ENCODE results near the gene GTF3C5.
"Not testable (repeated sequence)": the region's sequence is repeated elsewhere in the genome, so short reads cannot be mapped to it uniquely, and the experiment has no call there.

GTF3C5 gene

DNA sequence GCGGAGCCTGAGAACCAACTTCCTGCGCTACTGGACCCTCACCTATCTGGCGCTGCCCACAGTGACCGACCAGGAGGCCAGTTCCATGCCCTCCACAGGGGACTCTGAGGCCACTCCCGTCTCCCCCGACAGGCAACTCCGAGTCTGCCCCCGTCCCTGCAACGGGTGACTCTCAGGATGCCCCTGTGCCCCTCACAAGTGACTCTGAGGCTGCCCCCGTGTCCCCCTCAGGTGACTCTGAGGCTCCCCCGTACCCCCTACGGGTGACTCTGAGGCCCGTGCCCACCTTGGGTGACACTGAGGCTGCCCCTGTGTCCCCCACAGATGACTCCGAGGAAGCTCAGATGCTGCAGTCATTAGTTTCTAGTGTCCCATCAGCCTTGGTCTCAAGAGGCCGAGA is 56.1 kb downstream of the GTF3C5 start:
- no peak for DNase-seq (ENCODE audit: extremely low read depth in 1 of 2, low read depth in 1 of 2)

DNA sequence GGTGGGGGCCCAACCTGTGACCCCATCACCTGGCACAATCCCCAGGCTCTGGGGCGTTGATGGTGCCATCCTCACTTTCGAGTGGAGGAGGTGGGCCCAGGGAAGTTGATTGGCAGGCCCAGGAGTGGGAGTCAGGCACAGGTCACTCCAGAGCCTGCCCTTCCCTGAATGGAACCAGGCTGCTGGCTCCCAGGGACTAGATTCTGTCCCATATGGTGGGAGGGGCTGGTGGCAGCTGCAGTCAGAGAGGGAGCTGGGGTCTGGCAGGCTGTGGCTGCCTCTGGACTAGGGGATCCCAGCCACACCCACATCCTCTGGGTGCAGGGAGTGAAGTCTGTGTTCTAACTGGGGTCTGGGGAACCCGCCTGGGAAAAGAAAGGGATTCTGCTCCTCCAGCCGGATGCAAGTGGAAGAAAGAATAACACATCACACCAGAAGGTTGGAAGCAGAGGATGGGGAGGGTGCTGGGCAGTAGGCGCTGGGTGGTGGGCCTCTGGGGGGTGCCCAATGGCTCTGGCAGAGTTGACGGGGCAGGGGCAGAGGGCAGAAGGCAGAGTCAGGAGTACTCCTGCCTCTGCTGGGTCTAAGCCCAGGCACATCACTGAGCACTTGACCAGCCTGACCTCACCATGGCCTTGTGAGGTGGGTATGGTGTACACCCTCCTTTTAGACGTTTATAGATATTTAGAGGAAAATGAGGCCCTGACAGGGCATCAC is 56.8 kb downstream of the GTF3C5 start:
- no peak for DNase-seq (ENCODE audit: extremely low read depth in 1 of 2, low read depth in 1 of 2)

DNA sequence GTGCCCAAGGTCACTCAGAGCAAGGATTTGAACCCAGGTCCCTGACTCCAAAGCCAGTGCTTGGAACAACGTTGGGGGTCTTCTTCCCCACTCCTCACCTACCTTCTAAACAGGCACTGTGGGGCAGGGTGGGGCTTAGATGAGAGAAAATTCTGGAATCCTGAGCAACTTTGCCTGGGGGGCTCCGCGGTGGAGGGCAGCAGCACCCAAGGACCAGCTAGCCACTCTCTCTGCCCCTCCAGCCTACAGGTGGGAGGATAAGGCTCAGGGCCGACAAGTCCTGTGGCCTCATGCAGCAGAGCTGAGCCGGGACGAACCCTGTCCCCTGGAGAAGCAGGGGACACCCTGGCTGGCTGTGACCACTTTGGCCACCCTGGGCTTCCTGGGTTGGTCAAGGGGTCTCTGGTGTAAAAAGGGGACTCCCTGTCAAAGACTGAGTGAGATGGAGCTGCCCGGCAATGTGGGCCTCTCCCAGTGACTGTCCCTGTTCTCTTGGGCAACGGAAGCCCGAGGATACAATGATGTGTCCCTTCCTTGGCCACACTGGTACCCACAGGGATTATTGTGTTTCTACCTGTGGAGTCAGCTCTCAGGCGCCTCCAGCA is 57.5 kb downstream of the GTF3C5 start:
- no peak for DNase-seq (ENCODE audit: extremely low read depth in 1 of 2, low read depth in 1 of 2)

DNA sequence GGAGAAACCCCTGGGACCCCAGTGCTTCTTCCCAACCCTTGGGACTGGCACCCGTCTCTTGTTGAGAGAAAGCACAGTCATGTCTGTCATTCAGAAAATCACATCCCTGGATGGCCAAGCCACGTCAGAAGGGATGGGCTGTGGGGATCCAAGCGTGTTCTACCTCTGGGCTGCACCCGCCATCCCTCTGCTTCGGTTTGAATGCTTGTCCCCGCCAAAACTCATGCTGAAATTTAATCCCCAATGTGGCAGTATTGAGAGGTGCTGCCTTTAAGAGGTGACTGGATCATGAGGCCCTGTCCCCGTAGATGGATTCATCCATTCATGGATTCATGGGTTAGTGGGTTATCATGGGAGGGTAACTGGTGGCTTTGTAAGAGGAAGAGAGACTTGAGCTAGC is 58.0 kb downstream of the GTF3C5 start:
- no peak for DNase-seq (ENCODE audit: extremely low read depth in 1 of 2, low read depth in 1 of 2)

DNA sequence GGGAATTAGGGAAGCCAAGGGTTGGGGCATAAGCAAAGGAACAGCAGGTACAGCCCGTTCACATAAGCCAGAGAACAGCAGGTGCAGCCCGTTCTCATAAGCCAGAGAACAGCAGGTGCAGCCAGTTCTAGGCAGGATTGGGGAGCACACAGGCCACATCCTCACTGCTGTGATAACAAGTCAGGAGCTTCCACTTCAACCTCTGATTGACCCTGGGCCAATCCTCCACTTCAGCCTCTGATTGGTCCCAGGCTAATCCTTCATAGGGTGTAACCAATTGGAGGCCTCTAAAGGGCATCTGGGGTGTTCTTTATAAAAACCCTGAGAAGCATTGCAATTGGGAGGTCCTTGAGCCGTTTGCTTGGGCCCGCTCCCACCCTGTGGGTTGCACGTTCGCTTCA is 58.5 kb downstream of the GTF3C5 start:
- no peak for DNase-seq (ENCODE audit: extremely low read depth in 1 of 2, low read depth in 1 of 2)

DNA sequence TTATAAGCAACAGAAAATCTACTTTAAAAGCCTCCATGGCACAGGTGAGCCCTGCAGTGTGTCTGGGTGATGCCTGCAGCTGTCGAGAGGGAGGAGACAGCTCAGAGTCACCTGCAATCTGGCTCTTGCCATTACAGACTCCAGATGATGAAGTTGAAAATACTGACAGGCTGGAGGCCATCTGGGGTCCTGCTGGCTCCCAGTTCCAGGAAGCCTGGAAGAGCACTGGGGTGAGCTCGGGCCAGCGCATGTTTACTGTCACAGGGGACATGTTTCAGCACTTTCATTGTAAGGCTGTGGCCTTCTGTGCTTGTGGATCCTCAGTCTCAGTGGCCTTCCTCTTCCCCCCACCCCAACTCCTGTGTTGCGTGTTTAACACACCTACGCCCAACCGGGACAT is 59.4 kb downstream of the GTF3C5 start:
- DNase-seq (ENCODE audit: extremely low read depth in 1 of 2, low read depth in 1 of 2) = no peak

DNA sequence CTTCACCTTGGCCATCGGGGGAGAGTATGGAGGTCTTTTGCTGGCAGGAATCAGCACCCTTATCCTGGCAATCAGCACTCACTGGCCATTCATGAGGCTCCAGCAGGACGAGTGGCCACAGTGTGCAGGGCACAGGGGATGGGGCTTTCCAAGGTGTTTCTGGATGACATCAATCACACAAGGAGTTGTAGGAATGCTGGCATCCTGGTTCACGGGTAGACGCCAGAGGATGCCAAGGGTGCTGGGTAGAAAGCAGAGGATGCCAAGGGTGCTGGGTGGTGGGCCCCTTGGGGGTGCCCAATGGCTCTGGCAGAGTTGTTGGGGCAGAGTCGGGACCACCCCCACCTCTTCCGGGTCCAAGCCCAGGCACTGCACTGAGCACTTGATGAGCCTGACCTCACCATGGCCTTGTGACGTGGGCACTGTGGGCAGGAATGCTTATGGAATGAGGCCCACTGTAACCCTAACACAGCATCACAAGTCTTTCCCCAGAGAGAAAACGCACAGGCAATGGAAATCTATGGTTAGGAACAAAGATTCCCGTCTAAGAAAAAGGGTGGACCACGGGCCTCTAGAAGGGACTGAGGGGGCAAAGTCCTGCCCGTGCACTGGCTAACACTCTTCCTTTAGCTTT is 60.1 kb downstream of the GTF3C5 start:
- no peak for DNase-seq (ENCODE audit: extremely low read depth in 1 of 2, low read depth in 1 of 2)

DNA sequence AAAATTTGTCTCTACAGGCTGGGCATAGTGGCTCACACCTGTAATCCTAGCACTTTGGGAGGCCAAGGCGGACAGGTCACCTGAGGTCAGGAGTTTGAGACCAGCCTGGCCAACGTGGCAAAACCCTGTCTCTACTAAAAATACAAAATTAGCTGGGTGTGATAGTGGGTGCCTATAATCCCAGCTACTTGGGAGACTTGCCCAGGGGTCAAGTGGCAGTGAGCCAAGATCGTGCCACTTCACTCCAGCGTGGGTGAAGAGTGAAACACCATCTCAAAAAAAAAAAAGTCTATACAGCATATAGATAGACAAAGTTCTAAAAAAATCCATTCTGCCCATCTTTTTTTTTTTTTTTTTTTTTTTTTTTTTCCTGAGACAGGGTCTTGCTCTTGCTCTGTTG is 63.6 kb downstream of the GTF3C5 start:
- not testable (repeated sequence) for DNase-seq (ENCODE audit: extremely low read depth in 1 of 2, low read depth in 1 of 2)

DNA sequence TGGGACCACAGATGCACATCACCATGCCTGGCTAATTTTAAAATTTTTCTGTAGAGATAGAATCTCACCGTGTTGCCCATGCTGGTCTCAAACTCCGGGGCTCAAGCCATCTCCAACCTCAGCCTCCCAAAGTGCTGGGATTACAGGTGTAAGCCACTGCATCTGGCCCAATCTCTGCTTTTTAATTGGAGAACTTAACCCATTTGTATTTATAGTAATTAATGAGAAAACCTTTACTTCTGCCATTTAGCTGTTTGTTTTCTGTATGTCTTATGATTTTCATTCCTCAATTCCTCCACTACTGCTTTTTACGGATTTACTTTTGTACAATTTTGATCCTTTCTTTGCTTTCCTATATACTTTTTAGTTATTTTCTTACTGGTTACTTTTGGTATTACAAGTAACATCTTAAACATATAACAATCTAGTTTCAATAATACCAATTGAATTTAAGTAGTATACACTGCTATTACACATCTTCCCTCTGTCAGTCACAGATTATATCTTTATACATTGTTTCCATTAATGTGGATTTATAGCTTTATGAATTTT is 64.1 kb downstream of the GTF3C5 start:
- DNase-seq (ENCODE audit: extremely low read depth in 1 of 2, low read depth in 1 of 2) = no peak

DNA sequence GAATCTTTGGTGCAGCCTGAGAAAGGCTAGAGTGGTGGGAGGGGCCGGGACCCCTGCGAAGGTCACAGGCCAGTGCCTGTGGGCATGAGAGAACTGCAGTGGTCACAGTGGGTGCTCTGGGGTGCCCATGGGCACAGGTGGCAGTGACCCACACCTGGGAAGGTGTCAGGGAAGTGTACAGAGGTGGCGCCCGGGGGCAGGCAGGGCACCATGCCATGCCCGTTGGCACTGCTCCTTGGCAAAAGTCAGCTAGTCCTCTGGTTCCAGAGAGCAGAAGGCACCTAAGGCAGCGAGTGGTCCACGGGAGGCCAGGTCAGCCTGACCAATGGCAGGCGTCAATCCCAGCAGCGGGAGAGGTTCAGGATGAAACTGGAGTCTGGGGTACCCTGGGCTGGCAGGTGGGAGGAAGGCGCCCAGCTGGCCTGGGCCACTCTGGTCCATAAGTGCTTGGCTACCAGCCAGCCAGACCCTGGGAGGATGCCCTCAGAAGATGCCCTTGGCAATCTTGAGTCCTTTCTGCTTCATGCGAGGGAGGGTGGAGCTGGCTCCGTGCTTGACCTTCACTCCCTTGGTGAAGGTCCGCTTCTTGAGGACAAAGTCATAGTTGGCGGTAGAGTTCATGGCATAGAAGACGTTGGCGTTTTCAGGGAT is 67.4 kb downstream of the GTF3C5 start:
- DNase-seq (ENCODE audit: extremely low read depth in 1 of 2, low read depth in 1 of 2) = no peak

DNA sequence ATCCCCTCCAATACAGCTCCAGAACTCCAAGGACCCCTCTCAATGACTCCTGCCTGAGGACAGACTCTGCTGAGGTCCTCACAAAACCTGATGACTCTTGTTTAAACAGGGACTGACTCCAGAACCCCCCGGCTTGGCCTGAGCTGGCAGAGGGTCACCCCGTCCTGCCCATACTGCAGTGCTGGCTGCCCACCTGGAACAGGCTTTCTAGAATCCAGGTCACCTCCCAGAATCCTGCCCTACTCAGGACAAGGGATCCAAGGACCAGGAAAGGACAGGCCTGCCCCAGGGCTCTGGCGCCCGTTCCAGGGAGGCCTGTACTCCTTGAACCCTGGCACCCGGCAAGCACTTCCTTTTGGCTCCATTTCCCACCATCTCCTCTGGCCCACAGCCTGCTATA is 68.1 kb downstream of the GTF3C5 start:
- DNase-seq (ENCODE audit: extremely low read depth in 1 of 2, low read depth in 1 of 2) = no peak

DNA sequence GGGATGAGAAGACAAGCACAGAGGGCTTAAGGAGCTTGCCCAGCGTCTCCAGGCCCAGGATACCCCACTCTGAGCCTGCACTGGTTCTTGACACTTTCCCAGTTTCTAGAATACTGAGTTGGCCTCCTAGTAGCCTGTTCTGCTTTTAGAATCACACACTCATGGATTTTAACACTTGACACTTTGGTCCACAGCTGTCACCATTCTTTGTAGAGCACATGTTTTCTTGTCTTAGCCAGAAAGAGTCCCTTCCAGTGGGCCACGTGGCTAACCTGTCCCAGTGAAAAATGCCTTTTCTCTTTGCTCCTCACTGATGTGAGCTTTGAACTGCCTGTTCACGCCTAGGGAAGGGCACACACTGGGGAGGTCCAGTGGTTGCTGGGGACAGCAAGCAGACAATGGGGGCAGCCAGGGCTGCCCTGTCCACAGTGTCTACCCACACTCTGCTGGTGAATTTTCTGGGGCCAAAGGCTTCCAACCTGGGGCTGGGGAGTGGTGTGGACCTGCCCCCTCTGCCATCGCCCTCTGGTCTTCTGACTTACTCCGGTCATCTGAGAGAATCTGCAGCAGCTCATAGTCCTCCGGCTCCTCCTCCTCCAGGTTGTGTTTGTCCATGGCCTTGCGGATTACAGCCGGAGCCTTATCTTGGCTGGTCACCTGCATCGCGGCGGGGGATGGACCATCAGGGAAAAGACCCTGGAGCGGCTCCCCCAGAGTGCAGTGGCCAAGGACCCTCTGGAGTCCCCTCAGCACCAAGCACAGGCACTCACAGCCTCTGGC is 69.1 kb downstream of the GTF3C5 start:
- DNase-seq (ENCODE audit: extremely low read depth in 1 of 2, low read depth in 1 of 2) = no peak

DNA sequence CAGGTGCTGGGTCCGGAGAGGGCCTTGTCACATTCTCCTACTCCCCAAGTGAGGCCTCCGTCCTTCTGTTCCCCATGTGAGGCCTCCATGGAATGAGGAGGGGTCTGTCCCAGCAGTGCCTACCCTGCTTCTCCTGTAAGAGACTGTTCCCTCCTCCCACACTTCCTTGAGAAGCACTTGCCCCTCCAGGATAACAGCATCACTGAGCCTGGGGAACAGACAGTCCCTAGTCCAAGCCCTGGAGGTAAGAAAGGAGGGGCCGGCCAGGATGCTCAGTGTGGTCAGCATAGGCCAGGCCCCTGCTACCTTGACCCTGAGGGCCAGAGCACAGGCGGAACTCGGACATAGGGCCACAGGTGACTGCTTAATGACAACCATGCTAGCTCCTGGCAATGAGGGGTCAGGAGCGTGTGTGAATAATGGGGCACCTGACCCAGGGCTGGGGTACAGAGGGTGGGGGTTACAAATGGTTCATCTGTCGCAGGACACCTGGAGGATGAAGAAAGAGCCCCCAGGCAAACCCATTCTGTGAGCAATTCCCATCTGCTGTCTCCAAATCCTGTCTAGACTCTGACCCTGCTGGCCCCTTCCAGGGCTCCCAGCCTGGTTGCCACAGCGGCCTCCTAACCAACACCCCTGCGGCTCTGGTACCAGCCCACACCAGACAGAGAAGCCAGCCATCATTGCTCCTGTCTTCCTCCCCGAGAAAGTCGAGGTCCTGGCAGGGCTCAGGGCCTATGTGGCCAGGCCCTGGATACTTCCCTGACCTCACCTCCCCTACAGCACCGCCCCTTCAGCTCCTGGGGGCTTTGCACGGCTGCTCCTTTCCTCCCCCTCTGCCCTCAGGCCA is 69.9 kb downstream of the GTF3C5 start:
- no peak for DNase-seq (ENCODE audit: extremely low read depth in 1 of 2, low read depth in 1 of 2)

DNA sequence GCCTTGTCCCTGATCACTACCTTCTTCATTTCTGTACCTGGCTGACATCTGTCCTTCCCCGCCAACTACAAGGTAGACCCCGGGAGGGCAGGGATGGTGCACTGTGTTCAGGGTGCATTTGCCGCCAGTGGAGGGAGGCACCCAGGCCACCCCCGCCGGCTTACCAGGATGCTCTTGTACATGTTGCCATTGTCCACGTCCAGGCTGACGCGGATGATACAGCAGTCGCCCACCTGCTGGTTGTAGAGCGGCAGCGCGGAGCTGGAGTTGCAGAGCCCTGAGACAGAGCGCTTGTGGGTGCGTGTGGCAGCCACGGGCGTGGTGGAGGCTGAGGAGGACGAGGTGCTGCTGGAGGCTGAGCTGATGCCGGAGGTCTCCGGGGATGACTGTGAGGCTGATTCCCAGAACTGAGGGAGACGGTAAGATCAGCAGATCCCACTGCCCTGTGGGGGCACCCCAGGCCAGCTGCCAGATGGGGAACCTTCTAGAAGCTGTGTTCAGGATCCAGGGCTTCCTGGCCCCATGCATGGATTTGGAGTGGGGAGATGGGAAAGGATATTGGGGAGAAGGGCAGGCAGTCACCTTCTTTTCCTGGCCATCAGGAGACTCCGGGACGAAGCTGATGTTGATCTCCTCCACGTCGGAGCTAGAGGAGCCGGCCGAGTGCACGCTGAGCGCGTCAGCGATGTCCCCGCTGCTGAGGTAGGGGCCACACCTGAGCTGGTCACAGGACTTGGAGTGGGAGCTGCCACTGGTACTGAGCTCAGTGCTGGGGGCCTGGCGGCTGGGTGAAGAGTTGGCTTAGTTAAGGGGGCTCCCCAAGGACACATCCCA is 70.8 kb downstream of the GTF3C5 start:
- DNase-seq (ENCODE audit: extremely low read depth in 1 of 2, low read depth in 1 of 2) = no peak

DNA sequence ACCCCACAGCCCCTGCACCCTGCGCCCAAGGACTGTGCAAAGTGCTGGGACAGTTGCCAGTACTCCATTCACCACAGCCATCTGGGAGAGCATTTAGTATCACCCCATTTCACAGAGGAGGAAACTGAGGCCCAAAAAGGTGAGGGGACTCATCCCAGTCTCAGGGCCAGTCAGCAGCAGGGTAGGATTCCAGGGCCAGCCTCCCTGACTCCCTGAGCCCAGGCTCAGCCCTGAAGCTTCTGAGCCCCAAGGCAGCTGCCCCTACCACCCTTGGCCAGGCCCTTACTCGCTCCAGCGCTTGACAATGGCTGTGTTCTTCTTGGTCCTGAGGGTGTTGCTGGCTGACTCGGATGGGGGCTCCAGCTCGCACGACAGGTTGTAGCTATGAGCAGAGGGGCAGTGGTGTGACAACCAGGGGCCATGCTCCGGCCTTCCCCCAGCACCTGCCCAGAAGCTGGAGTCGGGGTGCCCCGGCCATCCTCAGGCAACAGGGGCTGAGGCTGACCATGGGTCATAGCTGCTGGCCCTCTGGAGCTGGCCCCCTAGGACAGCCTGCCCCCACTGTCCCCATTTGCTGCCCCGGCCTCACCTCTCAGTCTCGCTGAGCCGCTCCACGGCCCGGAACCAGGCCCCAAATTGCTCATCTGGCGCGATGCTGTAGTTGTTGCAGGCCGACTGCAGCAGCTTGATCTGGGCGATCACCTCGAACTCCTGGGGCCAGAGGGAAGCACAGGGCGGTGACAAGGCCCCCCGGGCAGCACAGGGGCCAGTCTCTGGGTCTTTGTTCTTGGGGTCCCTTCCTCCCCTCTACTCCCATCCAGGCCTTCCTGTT is 71.6 kb downstream of the GTF3C5 start:
- DNase-seq (ENCODE audit: extremely low read depth in 1 of 2, low read depth in 1 of 2) = no peak

DNA sequence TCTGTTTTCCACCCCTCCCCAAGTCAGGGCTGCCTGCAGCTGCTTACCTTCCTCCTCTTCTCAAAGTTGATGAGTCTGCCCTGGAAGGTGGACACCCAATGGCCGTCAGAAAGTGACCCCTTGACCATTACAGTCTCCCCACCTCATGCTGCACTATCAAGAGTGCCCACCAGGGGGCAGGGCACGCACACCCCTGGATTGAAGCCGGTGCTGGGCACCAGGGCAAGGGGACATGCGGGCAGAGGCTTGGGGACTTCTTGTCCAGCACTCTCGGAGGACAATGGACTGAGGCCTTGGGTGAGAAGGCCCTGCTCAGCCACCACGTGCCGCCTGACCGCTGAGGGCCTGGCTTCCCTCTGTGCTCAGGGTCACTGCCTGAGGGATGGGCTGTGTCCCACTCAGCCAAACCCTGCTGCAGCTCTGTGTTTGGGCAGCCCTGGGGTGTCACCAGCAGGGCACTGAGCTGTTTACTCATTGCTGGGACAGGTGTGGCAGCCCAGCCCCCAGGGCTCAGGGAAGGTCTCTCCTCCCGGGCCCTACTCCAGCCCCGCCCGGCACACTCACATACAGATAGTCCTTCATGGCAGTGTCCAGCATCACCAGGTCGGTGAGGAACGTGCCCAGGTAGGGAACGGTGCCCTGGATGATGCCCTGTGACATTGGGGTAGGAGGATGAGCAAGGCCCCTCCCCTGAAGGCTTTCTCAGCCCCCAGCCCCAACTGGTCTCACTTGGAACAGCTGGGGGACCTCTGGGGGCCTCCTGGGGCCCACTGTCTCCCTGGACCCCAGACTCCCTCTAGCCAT is 72.6 kb downstream of the GTF3C5 start:
- DNase-seq (ENCODE audit: extremely low read depth in 1 of 2, low read depth in 1 of 2) = peak in 1 of 2 donors; percentile 39

DNA sequence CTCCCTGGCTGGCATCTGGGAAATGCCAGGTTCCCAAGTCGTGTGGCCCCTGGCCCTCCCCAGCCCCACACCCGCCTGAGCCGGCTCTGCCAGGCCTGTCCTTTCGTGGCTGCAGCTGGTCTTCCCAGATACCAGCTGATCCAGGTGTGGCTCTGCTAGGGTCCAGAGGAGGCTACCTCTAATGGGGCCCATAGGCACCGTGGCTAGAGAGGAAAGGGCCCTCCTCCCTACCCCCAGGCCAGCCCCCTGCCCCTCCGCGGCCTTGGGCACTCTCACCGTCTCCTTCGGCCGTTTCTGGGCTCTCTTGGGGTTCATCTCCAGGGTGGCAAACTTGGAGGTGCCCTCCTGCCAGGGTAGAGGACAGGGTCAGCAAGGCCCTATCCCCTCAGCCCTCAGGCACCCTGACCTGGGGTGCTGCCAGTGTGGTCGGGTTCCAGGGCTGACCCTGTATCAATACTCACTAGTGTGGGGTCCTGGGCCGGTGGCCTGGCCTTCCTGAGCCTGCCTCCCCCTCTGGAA is 73.2 kb downstream of the GTF3C5 start:
- DNase-seq (ENCODE audit: extremely low read depth in 1 of 2, low read depth in 1 of 2) = no peak
